Thyroid gland (tissue), 4 donors: ENCODE data around the gene IFT25. TPM values are rescaled to one million over a fixed set of nuclear protein-coding genes. Genes with fewer than 3 reads are reported as not detected.

Experiments used
- DNase-seq, 2 donors: peaks; one replicate each; pipeline ENCODE4 v3.0.0-alpha.2; 2019
- H3K27ac ChIP-seq, 3 donors: fragments of 200-600 bp; sonication (generic); 1 replicate in 2 of 3; 2 replicates in 1 of 3; pipeline ENCODE4 v1.5.1; 2016 to 2019; ENCODE audit warnings: mild to moderate bottlenecking in 1 of 3, moderate library complexity in 1 of 3
- H3K27me3 ChIP-seq: fragments of 200-600 bp; sonication (generic); one replicate; pipeline ENCODE4 v1.5.1; 2019
- H3K36me3 ChIP-seq, 2 donors: fragments of 200-600 bp; sonication (generic); one replicate each; pipeline ENCODE4 v1.5.1; 2016 to 2019
- H3K4me1 ChIP-seq, 2 donors: fragments of 200-600 bp; sonication (generic); one replicate each; pipeline ENCODE4 v1.5.1; 2017 to 2019
- H3K4me3 ChIP-seq, 3 donors: fragments of 200-600 bp; sonication (generic); replicated peaks in 1 of 3; 1 replicate in 2 of 3; 2 replicates in 1 of 3; pipeline ENCODE4 v1.5.1; 2016; ENCODE audit warnings: mild to moderate bottlenecking in 1 of 3
- H3K9me3 ChIP-seq: fragments of 200-600 bp; sonication (generic); one replicate; pipeline ENCODE4 v1.5.1; 2017
- CTCF ChIP-seq, 6 experiments: fragments of 200-600 bp in 3 of 6; fragments of 450-650 bp in 3 of 6; sonication (generic) in 3 of 6; IDR thresholded peaks; one replicate each; pipeline ENCODE4 v1.5.1; 2016 to 2019; ENCODE audit warnings: antibody characterized with exemption in 6 of 6, mild to moderate bottlenecking in 2 of 6, inconsistent platforms in 1 of 6, moderate library complexity in 1 of 6
- POLR2A ChIP-seq, 2 donors: fragments of 450-650 bp; IDR thresholded peaks; one replicate each; pipeline ENCODE4 v1.6.1; 2017; ENCODE audit warnings: antibody characterized with exemption in 2 of 2, mild to moderate bottlenecking in 2 of 2, moderate library complexity in 1 of 2
- WGBS, 2 donors: methylation state at CpG; one replicate each; pipeline ENCODE4 v1.1.5; 2017; 5-methylcytosine and 5-hydroxymethylcytosine counted together
- intact Hi-C: fragments of 100-400 bp; cut with DNase I; formaldehyde crosslinking; loops from one replicate; pipeline ENCODE4 v1.15.1; 2023
- total RNA-seq, 4 donors: library from RNA; depleted of rRNA; stranded (reverse); fragments of >200 nt; gene quantifications; one replicate each; pipeline ENCODE4 v1.2.3, GENCODE V29; 2016

Gene IFT25
- total RNA-seq, 4 donors from 2014 or later: 42.4 to 116 (median 77.7) TPM

- TF ChIP-seq POLR2A (IDR thresholded peaks at IDR 0.05) (no peak), CTCF (IDR thresholded peaks at IDR 0.05) (no peak)
- H3K36me3 ChIP-seq: no peaks in the 10 kb centered on the region
- H3K27me3 ChIP-seq: no peaks in the 10 kb centered on the region
- intact Hi-C loops: no loop called here
- H3K9me3 ChIP-seq: no peaks in the 10 kb centered on the region
- no peak overlapping the region for H3K27ac ChIP-seq
- H3K4me1 ChIP-seq: peaks cover 23 to 29% of the 10 kb centered on the region in 2 donors
- H3K4me3 ChIP-seq: no peak overlapping the region
- 93 to 94% methylated on average over 7 of the region's 7 CpGs for WGBS, 2 donors
- DNase-seq: no peak
Measured at GRCh38 chr1:53942127-53942957, 3.2 kb downstream of the IFT25 start.

DNA sequence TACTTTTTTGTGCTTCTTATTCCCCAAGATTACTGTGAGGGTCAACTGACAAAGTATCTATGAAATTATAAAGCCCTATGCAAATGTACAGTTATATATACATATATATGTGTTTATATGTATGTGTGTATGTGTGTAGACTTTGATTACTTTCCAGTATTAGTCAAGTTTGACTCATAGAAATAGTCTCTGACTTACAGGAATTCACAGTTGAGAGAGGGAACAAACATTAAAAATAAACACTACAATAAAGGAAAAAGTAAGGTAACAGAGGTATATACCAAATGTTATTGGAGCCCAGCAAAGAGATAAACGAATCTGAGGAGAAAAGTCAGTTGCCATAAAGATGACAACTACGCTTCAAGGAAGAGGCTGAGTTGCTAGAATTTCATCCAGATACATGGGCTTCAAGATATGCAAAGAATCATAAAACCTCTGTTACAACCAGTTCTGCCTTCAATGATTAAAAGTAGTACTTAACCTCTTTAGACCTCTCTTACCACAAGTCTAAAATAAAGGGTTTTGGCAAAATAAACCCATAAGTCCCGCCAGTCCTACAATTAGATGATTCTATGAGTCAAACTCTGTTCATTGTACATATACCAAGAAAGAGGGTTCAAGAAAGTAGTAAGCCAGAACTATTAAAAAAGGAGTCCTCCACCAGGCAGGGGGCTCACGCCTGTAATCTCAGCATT lies 7.2 kb downstream of the IFT25 start:
- intact Hi-C loops: no loop called here
- no peak for DNase-seq
- no peak overlapping the region for H3K27ac ChIP-seq
- TF ChIP-seq POLR2A (IDR thresholded peaks at IDR 0.05) (no peak), CTCF (IDR thresholded peaks at IDR 0.05) (no peak)
- 93 to 94% methylated on average over 4 of the region's 4 CpGs for WGBS, 2 donors
- H3K27me3 ChIP-seq: no peaks in the 10 kb centered on the region
- H3K36me3 ChIP-seq: no peaks in the 10 kb centered on the region
- no peaks in the 10 kb centered on the region for H3K9me3 ChIP-seq
- peaks cover 3 to 8% of the 10 kb centered on the region in 2 donors for H3K4me1 ChIP-seq
- H3K4me3 ChIP-seq: no peak overlapping the region

DNA sequence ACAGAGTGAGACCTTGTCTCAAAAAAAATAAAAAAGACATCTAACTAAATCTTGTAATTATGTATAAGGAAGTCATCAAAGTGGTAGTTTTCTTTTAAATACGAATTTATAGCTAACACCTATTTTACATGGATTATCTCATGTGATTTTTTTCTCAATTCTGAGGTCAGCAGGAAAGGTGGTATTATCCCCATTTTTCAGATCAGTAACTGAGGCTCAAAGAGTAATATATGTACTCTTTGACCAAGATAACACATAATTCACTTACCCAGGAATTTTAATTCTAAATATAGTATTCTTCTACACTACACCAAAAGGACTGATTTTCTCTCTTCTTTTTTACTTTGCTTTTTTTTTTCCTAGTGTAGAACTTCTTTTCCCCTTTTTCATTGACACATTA lies 9.1 kb downstream of the IFT25 start:
- Histone ChIP-seq H3K36me3 (no peaks in the 10 kb centered on the region), H3K27ac (no peak overlapping the region), H3K4me3 (no peak overlapping the region), H3K9me3 (no peaks in the 10 kb centered on the region), H3K4me1 (peaks cover 0 to 3% of the 10 kb centered on the region in 2 donors), H3K27me3 (no peaks in the 10 kb centered on the region)
- no peak for TF ChIP-seq CTCF (IDR thresholded peaks at IDR 0.05)
- 92 to 95% methylated on average over 1 of the region's 1 CpG for WGBS, 2 donors
- no peak for DNase-seq
- intact Hi-C loops: no loop called here

DNA sequence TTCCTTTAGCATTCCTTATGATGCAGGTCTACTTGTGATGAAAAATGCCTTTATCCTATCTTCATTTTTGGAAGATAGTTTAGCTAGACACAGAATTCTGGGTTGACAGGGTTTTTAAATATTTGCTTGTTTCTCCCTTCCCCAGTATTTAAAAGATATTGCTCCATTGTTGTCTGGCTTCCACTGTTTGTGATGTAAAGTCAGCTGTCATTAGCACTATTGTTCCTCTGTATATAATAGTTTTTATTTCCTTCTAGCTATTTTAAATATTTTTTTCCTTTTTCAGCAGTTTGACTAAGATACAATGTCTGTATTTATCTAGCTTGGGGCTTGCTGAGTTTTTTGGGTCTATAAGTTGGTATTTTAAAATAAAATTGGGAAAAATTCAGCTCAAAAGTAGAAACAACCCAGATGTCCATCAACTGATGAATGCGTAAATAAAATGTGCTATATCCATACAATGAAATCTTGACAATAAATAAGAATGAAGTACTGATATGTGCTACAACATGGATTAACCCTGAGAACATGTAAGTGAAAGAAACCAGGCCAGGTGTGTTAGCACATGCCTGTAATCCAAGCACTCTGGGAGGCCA lies 11.2 kb downstream of the IFT25 start:
- Histone ChIP-seq H3K4me1 (no peaks in the 10 kb centered on the region), H3K36me3 (no peaks in the 10 kb centered on the region), H3K27me3 (no peaks in the 10 kb centered on the region), H3K9me3 (no peaks in the 10 kb centered on the region), H3K27ac (no peak overlapping the region), H3K4me3 (no peak overlapping the region)
- intact Hi-C loops: no loop called here
- no peak for TF ChIP-seq CTCF (IDR thresholded peaks at IDR 0.05)
- TF ChIP-seq POLR2A (IDR thresholded peaks at IDR 0.05): no peak
- 97 to 98% methylated on average over 1 of the region's 1 CpG for WGBS, 2 donors
- no peak for DNase-seq

GRCh38 chr1:53931523-53931922 lies 14.0 kb downstream of the IFT25 start:
- no peaks in the 10 kb centered on the region for H3K9me3 ChIP-seq
- WGBS, 2 donors: 96 to 98% methylated on average over 2 of the region's 2 CpGs
- intact Hi-C loops: no loop called here
- DNase-seq: no peak
- peaks cover 0 to 10% of the 10 kb centered on the region in 2 donors for H3K36me3 ChIP-seq
- H3K4me3 ChIP-seq: no peak overlapping the region
- no peak overlapping the region for H3K27ac ChIP-seq
- H3K27me3 ChIP-seq: no peaks in the 10 kb centered on the region
- TF ChIP-seq POLR2A (IDR thresholded peaks at IDR 0.05) (no peak), CTCF (IDR thresholded peaks at IDR 0.05) (no peak)
- H3K4me1 ChIP-seq: no peaks in the 10 kb centered on the region
